ENCODE data around the gene SQSTM1.
A peak's percentile ranks its signal among the peaks of the same experiment; 100 is the strongest.
"Not testable (repeated sequence)": the region's sequence is repeated elsewhere in the genome, so short reads cannot be mapped to it uniquely, and the experiment has no call there.

The SQSTM1 gene

GRCh38 chr5:179825655-179826182, 5.0 kb downstream of the SQSTM1 start:
- no peak for DNase-seq (ENCODE audit: low spot score)

DNA sequence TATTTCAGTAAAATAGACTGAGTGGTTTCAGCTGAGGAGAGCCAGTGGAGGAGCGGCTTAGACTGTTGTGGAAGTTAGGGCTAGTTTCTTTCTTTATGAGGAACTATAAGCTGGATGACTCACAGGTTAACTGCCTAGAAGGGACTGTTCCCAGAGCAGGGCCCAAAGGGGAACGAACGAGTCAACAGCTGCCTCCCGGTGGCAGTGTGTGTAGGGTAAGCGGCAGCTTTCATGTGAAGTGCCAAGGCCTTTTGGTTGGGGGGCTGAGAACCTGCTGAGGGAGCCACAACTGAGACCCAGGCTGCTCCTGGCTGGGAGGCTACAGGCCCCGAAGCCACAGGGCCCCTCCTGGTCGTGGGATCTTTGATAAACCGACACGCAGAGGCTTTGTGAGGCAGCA, 7.0 kb downstream of the SQSTM1 start:
- DNase-seq (ENCODE audit: low spot score), result no peak

- DNase-seq (ENCODE audit: low spot score), result no peak
These were observed 8.2 kb downstream of the SQSTM1 start for GRCh38 chr5:179828756-179829421.

DNA sequence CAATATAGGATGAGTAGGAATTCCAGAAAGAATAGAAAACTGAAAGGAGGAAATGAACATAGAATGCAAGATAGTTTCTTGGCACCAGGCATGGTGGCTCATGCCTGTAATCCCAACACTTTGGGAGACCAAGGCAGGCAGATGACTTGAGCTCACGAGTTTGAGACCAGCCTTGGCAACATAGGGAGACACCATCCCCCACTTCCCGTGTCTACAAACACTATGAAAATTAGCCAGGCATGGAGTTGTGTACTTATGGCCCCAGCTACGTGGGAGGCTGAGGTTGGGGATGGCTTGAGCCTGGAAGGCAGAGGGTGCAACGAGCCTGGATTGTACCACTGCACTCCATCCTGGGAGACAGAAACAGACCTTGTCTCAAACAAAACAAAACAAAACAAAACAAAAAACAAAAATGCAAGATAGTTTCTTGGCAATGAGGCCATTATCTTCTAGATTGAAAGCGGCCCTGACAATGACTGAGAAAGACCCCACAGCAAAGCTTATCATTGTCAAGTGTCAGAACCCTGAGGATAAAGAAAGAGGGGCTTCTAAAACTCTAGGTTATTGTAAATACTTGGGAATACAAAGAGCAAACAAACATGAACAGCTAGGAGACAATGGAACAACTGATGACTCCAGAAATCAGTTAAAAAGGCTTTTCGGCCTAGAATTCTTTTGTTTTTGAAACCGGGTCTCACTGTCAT, 9.2 kb downstream of the SQSTM1 start:
- DNase-seq (ENCODE audit: low spot score), result no peak

DNA sequence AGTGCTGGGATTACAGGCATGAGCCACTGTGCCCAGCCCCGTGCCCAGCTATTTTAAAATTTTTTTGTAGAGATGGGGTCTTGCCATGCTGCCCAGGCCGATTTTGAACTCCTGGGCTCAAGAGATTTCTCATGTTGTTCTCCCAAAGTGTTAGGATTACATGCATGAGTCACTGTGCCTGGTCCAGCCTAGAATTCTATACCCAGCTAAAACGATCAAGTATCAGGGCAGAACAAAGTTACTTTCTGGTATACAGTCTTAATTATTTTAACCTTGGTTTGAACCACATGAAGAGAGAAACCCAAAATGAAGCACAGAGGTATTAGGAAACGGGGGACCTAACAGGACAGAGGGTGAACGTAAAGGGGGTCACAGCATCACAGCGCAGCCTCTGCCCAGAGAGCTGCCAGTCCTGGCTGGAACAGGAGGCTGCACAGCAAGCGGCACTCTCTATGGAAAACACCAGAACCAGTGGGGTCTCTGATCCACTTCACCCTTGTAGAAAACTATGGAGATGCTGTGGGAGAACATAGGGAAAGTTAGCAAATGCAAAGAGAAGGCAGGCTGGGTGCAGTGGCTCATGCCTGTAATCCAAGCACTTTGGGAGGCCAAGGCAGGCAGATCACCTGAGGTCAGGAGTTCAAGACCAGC, 10.2 kb downstream of the SQSTM1 start:
- no peak for DNase-seq (ENCODE audit: low spot score)

DNA sequence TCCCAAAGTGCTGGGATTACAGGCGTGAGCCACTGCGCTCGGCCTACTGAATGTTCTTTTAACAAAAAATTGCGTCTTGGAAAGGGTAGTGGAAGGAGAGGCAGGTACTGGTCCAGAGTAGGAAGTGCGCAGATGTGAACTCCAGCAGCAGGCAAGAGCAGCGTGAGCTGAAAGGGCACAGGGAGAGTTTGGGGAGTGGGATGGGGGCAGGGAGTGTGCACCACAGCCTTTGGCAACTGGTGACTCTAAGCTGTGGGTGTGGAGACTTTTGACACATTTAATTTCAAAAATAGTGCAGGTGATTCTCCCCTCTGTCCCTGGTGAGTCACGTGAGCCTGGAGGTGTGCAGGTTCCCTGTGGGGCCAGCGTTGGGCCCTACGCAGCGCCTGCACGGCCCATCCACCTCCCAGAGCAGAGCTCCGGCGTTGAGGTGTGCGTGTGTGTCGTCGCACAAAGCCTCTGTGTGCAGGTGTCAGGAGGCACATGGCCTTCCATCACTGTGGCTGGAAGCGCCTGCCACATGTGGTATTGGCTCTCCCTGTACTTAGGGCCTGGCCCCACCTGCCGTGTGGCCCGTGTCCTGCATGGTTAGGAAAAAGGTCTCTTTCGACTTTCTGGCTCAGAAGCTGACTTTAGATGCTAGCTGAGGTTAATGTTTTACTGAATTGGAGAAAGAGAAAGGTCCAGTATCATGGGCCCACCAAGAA, 11.5 kb downstream of the SQSTM1 start:
- no peak for DNase-seq (ENCODE audit: low spot score)

DNA sequence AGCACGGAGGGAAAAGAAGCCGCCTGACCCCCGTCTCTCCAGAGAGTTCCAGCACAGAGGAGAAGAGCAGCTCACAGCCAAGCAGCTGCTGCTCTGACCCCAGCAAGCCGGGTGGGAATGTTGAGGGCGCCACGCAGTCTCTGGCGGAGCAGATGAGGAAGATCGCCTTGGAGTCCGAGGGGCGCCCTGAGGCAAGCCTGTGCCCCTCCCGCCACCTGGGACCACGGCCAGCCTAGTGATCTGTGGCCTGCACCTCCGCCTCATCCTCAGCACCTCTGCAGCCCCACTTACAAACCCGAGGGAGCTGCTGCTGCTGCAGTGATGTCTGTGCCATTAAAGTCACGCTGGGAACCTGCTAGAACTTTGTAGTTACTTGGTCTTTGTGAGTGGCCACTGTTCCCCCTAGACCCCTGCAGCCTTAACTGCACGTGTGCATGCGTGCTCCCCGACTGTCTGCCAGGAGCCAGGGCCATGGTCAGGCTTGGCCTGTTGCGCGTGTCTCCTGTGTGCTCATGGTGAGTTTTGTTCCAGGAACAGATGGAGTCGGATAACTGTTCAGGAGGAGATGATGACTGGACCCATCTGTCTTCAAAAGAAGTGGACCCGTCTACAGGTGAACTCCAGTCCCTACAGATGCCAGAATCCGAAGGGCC, 12.5 kb downstream of the SQSTM1 start:
- no peak for DNase-seq (ENCODE audit: low spot score)

GRCh38 chr5:179833709-179834070, 13.0 kb downstream of the SQSTM1 start:
- DNase-seq (ENCODE audit: low spot score), result no peak

DNA sequence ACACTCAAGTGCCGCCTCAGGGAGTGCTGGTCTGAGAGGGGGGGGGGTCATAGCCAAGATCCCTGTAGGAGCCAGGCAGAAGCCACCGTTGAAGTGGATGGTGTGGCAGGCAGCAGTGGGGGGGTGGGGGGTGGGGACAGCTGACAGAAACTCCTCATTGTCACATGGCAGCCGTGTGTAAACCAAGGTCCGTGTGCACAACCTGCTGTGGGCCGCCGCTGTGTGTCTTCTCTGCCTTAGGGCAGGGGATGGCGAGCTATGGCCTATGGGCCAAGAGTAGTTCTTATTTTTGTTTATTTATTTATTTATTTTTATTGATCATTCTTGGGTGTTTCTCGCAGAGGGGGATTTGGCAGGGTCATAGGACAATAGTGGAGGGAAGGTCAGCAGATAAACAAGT, 13.4 kb downstream of the SQSTM1 start:
- DNase-seq (ENCODE audit: low spot score), result no peak

GRCh38 chr5:179834871-179835270, 14.2 kb downstream of the SQSTM1 start:
- DNase-seq (ENCODE audit: low spot score), result not testable (repeated sequence)

GRCh38 chr5:179836225-179837019, 15.7 kb downstream of the SQSTM1 start:
- DNase-seq (ENCODE audit: low spot score), result no peak

DNA sequence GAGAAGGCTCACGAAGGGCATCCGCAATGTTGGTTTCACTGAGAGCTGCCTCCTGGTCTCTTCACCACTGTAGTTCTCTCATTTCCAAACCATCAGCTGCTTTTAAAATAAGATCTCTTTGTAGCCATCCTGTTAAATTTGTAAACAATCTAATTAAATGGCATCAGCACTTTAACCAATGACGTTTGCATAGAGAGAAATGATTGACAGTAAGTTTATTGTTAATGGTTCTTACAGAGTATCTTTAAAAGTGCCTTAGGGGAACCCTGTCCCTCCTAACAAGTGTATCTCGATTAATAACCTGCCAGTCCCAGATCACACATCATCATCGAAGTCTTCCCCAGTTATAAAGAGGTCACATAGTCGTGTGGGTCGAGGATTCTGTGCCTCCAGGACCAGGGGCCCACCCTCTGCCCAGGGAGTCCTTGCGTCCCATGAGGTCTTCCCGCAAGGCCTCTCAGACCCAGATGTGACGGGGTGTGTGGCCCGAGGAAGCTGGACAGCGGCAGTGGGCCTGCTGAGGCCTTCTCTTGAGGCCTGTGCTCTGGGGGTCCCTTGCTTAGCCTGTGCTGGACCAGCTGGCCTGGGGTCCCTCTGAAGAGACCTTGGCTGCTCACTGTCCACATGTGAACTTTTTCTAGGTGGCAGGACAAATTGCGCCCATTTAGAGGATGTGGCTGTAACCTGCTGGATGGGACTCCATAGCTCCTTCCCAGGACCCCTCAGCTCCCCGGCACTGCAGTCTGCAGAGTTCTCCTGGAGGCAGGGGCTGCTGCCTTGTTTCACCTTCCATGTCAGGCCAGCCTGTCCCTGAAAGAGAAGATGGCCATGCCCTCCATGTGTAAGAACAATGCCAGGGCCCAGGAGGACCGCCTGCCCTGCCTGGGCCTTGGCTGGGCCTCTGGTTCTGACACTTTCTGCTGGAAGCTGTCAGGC, 16.6 kb downstream of the SQSTM1 start:
- no peak for DNase-seq (ENCODE audit: low spot score)

DNA sequence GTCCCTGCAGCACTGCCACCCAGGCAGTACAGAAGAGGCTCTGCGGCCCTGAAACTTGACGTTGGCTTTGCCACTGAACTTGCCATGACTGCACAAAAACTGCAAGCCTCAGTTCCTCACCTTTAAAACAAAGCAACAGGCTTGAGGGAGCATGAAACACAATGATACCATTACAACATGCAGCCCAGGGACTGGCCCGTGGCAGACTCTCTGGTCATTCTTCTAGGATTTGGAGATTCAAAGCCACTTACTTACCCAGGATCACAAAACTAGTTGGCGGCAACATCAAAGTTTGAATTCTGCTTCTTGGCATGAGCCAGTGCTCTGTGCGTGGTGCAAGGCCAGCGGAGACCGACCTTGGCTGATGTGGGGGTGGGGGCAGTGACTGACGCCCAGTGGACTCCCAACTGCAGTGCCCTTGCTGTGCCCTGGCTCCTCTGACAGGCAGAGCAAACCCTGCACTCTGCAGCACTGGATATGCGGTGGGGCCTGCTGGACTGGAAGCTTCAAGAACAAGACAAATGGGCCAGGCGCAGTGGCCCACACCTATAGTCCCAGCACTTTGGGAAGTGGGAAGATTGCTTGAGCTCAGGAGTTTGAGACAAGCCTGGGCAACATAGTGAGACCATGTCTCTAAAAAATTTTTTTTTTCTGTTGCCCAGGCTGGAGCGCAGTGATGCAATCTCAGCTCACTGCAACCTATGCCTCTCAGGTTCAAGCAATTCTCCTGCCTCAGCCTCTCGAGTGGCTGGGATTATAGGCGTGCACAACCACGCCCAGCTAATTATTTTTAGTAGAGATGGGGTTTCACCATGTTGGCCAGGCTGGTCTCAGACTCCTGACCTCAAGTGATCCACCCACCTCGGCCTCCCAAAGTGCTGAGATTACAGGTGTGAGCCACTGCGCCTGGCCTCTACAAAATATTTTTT, 18.9 kb downstream of the SQSTM1 start:
- no peak for DNase-seq (ENCODE audit: low spot score)

DNA sequence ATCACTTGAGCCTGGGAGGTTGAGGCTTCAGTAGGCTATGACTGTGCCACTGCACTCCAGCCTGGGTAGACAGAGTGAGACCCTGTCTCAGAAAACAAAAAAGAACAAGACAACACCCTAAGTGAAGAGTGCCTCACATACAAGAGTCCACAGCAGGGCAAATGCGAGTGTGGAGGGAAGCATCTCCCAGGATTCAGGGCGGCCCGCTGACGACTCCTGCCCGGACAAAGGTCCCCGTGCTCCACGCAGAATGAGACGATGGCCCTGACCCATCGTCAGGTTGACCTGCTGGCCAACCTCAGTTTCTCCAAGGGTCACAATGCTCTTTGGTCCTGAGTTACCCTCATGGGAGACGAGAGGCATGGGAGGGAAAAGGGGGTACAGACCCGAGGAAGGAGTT, 19.6 kb downstream of the SQSTM1 start:
- no peak for DNase-seq (ENCODE audit: low spot score)

- DNase-seq (ENCODE audit: low spot score), result no peak
These were observed 20.1 kb downstream of the SQSTM1 start for GRCh38 chr5:179840766-179841165.

- DNase-seq (ENCODE audit: low spot score), result no peak
These were observed 20.9 kb downstream of the SQSTM1 start for GRCh38 chr5:179841621-179842020.

DNA sequence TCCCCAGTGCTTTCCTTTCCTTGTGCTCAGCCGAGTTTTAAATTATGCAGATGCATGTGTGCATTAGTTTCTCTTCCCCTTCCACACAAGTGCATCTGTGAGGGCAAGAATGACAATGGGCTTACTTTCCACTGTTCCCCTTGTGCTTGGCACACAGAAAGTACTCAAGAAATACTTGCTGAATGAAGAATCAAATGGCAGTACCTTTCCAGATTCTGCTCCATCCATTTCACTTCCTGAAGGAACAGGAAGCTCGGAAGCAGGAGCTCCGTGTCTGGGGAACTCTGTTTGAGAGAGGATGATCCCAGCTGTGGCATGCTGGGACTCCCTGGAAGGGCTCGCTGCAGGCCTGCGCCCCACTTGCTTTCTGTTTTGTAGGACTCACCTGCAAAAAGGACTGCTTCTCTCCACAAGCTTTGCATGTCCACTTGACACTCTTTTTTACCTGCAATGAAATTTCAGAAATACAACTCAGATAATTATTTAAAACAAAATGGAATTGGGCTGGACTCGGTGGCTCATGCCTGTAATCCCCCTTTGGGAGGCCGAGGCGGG, 32.4 kb downstream of the SQSTM1 start:
- DNase-seq (ENCODE audit: low spot score), result no peak

DNA sequence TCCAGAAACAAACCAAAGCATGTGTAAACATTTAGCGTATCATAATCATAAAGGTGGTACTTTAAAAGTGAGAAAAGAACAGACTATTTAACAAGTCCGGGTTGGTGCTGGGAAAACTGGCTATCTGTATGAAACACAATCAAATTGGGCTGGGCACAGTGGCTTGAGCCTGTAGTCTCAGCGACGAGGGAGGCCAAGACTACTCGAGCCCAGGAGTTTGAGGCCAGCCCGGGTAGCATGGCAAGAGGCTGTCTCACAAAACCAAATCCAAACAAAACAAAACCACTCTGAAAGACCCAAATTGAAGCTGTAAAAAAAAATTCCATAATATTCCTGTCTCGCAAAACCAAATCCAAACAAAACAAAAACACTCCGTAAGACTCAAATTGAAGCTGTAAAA, 33.7 kb downstream of the SQSTM1 start:
- DNase-seq (ENCODE audit: low spot score), result no peak

DNA sequence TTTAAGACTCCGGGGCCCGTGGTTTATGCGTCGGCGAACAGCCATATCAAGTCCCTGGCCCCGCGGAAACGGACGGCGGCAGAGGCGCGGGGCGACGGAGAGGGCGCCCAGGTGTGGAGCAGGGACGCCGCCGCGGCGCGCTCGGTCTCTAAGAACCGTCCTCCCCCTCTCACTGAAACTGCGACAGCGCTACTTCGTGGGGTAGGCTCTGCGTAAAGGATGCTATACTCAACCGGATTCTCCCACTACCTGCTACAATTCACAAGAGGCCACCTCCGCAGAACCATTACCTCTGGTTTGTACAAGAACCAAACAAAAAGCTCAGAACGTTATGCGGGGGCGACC, 37.5 kb downstream of the SQSTM1 start:
- DNase-seq (ENCODE audit: low spot score), result peak; percentile 67
